Measurements from ENCODE around the gene BTG4.

BTG4 gene

GRCh38 chr11:111472228-111472627 lies 40.0 kb downstream of the BTG4 start:
- Histone ChIP-seq H2AFZ (ENCODE audit: low read depth, low read length) (no peak overlapping the region), H3K79me2 (ENCODE audit: insufficient read depth, low read length) (no peaks in the 10 kb centered on the region), H3K27ac (ENCODE audit: low read length) (no peak overlapping the region), H3K9ac (ENCODE audit: low read depth, low read length) (no peak overlapping the region), H3K36me3 (ENCODE audit: insufficient read depth, low read length) (no peaks in the 10 kb centered on the region), H3K4me2 (ENCODE audit: insufficient read depth, low read length) (no peak overlapping the region), H3K4me3 (ENCODE audit: low read depth in 1 of 2, low read length in 2 of 2) (no peak overlapping the region), H3K27me3 (ENCODE audit: insufficient read depth, low read length, poor library complexity) (peaks cover 9% of the 10 kb centered on the region), H4K20me1 (ENCODE audit: insufficient read depth, low read length) (no peaks in the 10 kb centered on the region), H3K9me3 (ENCODE audit: insufficient read depth, low read length, severe bottlenecking) (no peaks in the 10 kb centered on the region), H3K4me1 (ENCODE audit: insufficient read depth, low read length) (no peaks in the 10 kb centered on the region)
- ATAC-seq (ENCODE audit: insufficient read depth, low read depth) = no peak
- TF ChIP-seq CTCF (IDR thresholded peaks at IDR 0.05; ENCODE audit: borderline replicate concordance, extremely low read depth, low read length, poor library complexity, severe bottlenecking) (no peak), EZH2 (IDR thresholded peaks at IDR 0.05; ENCODE audit: borderline replicate concordance, low read depth, low read length, severe bottlenecking) (no peak)
- no peak for DNase-seq

GRCh38 chr11:111469200-111469599 lies 43.0 kb downstream of the BTG4 start:
- Histone ChIP-seq H3K27ac (ENCODE audit: low read length) (no peak overlapping the region), H3K4me2 (ENCODE audit: insufficient read depth, low read length) (no peak overlapping the region), H3K9ac (ENCODE audit: low read depth, low read length) (no peak overlapping the region), H3K4me1 (ENCODE audit: insufficient read depth, low read length) (no peaks in the 10 kb centered on the region), H4K20me1 (ENCODE audit: insufficient read depth, low read length) (no peaks in the 10 kb centered on the region), H3K79me2 (ENCODE audit: insufficient read depth, low read length) (no peaks in the 10 kb centered on the region), H3K36me3 (ENCODE audit: insufficient read depth, low read length) (no peaks in the 10 kb centered on the region), H3K27me3 (ENCODE audit: insufficient read depth, low read length, poor library complexity) (peaks cover 11% of the 10 kb centered on the region), H3K4me3 (ENCODE audit: low read depth in 1 of 2, low read length in 2 of 2) (no peak overlapping the region), H2AFZ (ENCODE audit: low read depth, low read length) (no peak overlapping the region), H3K9me3 (ENCODE audit: insufficient read depth, low read length, severe bottlenecking) (no peaks in the 10 kb centered on the region)
- no peak for ATAC-seq (ENCODE audit: insufficient read depth, low read depth)
- no peak for TF ChIP-seq CTCF (IDR thresholded peaks at IDR 0.05; ENCODE audit: borderline replicate concordance, extremely low read depth, low read length, poor library complexity, severe bottlenecking)
- TF ChIP-seq EZH2 (IDR thresholded peaks at IDR 0.05; ENCODE audit: borderline replicate concordance, low read depth, low read length, severe bottlenecking) = no peak
- DNase-seq = no peak

- Histone ChIP-seq H3K9me3 (ENCODE audit: insufficient read depth, low read length, severe bottlenecking) (no peaks in the 10 kb centered on the region), H3K4me1 (ENCODE audit: insufficient read depth, low read length) (no peaks in the 10 kb centered on the region), H2AFZ (ENCODE audit: low read depth, low read length) (no peak overlapping the region), H3K27me3 (ENCODE audit: insufficient read depth, low read length, poor library complexity) (peaks cover 8% of the 10 kb centered on the region), H3K4me2 (ENCODE audit: insufficient read depth, low read length) (no peak overlapping the region), H3K79me2 (ENCODE audit: insufficient read depth, low read length) (no peaks in the 10 kb centered on the region), H3K4me3 (ENCODE audit: low read depth in 1 of 2, low read length in 2 of 2) (no peak overlapping the region), H3K27ac (ENCODE audit: low read length) (no peak overlapping the region), H3K36me3 (ENCODE audit: insufficient read depth, low read length) (no peaks in the 10 kb centered on the region), H4K20me1 (ENCODE audit: insufficient read depth, low read length) (no peaks in the 10 kb centered on the region), H3K9ac (ENCODE audit: low read depth, low read length) (no peak overlapping the region)
- ATAC-seq (ENCODE audit: insufficient read depth, low read depth) (no peak), DNase-seq (no peak)
- TF ChIP-seq CTCF (IDR thresholded peaks at IDR 0.05; ENCODE audit: borderline replicate concordance, extremely low read depth, low read length, poor library complexity, severe bottlenecking) (no peak), EZH2 (IDR thresholded peaks at IDR 0.05; ENCODE audit: borderline replicate concordance, low read depth, low read length, severe bottlenecking) (no peak)
These were observed 45.6 kb downstream of the BTG4 start for GRCh38 chr11:111466615-111467014.

GRCh38 chr11:111465400-111465799 lies 46.8 kb downstream of the BTG4 start:
- Histone ChIP-seq H3K79me2 (ENCODE audit: insufficient read depth, low read length) (no peaks in the 10 kb centered on the region), H3K36me3 (ENCODE audit: insufficient read depth, low read length) (no peaks in the 10 kb centered on the region), H3K27me3 (ENCODE audit: insufficient read depth, low read length, poor library complexity) (peaks cover 8% of the 10 kb centered on the region), H3K9ac (ENCODE audit: low read depth, low read length) (no peak overlapping the region), H3K27ac (ENCODE audit: low read length) (no peak overlapping the region), H3K9me3 (ENCODE audit: insufficient read depth, low read length, severe bottlenecking) (no peaks in the 10 kb centered on the region), H4K20me1 (ENCODE audit: insufficient read depth, low read length) (no peaks in the 10 kb centered on the region), H3K4me2 (ENCODE audit: insufficient read depth, low read length) (no peak overlapping the region), H3K4me3 (ENCODE audit: low read depth in 1 of 2, low read length in 2 of 2) (no peak overlapping the region), H3K4me1 (ENCODE audit: insufficient read depth, low read length) (no peaks in the 10 kb centered on the region), H2AFZ (ENCODE audit: low read depth, low read length) (no peak overlapping the region)
- TF ChIP-seq CTCF (IDR thresholded peaks at IDR 0.05; ENCODE audit: borderline replicate concordance, extremely low read depth, low read length, poor library complexity, severe bottlenecking) (no peak), EZH2 (IDR thresholded peaks at IDR 0.05; ENCODE audit: borderline replicate concordance, low read depth, low read length, severe bottlenecking) (no peak)
- DNase-seq (no peak), ATAC-seq (ENCODE audit: insufficient read depth, low read depth) (no peak)

Data from DND-41 (cell line).